Stimulated activated CD4-positive, alpha-beta T cell treated with anti-CD3 and anti-CD28 coated beads, TNF-alpha, amount 100 ng/mL, for 24 hours (primary cell): ENCODE data around the gene USP54.
"Not testable (repeated sequence)": the region's sequence is repeated elsewhere in the genome, so short reads cannot be mapped to it uniquely, and the experiment has no call there.

Experiments used
- DNase-seq, 3 experiments: peaks; one replicate each; pipeline ENCODE4 v3.0.0-alpha.2; 2020; ENCODE audit warnings: low read depth in 3 of 3

The USP54 gene

DNA sequence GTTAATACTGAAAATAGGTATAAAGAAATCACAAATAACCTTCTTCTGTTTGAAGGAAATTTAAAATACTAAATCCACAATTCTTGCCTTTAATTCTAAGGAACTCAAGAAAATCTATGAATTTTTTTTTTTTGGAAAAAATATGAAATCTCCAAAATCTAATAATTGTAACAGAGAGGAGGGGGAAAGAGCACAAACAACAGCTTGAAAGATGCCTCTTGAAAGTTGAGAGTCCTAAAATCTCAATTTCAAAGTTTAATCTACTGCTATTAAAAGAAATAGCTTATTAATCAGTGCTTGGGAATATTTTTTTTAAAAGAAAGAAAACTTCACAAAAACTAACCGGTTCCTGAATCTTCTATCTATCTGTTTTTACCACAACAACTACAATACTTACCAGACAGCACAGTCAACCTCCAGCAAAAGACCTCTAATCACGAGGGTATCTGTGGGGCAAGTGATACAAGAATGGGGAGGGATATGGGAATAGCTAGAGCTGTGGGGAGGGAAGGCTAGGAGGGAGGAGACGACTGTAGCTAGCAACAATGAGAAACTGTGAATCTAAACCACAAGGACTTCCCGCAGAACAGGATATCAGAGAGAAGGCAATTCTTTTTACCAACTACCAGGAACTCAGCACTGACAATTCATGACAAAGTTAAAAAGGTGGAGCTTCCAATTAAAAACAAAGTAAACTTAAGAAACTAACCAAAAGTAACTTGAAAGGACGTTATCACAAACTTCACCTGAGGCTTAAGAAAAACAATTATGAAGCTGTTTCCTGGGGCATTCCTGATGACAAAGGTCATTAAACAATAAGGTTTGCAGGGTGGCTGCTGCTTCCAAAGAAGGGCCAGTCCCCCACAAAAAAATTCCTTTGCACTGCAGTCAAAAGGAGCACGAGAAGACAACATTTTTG lies at the start of gene USP54:
Gene USP54, minus strand, starts transcription at position 462 of the 919 bp plus-strand sequence. CDS start 15,684 bp downstream, outside the sequence.
- DNase-seq: no peak

- no peak for DNase-seq
These were observed 48.1 kb upstream of the USP54 start for GRCh38 chr10:73639286-73639685.

DNA sequence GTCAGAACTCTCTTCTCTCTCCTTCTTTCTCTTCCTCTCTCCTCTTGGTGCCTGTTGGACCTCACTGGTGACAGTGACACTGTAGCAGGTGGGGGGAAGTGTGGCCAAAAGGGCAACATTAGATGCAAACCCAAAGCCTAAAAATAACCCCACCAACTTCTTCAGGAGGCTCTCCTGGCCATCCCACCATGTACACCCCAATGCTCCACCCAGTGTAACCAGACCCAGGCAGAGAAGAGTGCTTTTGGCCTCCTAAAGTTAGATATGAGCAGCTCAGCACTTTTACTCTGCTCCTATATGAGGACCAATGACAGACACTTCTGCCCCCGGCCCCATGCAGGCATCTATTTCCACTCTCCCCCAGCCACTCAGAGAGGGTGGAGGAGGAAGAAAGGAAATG lies 44.6 kb upstream of the USP54 start:
- DNase-seq: no peak

- no peak for DNase-seq
These were observed 43.3 kb upstream of the USP54 start for GRCh38 chr10:73634421-73634820.

- DNase-seq: no peak
These were observed 38.0 kb upstream of the USP54 start for GRCh38 chr10:73629165-73629564.

DNA sequence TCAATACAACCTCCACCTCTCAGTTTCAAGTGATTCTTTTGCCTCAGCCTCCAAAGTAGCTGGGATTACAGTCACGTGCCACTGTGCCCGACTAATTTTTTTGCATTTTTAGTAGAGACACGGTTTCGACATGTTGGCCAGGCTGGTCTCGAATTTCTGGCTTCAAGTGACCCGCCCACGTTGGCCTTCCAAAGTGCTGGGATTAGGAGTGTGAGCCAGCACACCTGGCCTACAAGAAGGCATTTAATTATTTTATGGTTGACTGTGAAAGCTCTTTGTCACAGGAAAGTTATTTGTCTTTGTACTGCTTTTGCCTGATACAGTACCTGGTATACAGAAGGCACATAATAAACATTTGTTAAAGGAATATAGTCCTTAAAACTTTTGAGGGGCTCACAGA lies 37.3 kb upstream of the USP54 start:
- no peak for DNase-seq

DNA sequence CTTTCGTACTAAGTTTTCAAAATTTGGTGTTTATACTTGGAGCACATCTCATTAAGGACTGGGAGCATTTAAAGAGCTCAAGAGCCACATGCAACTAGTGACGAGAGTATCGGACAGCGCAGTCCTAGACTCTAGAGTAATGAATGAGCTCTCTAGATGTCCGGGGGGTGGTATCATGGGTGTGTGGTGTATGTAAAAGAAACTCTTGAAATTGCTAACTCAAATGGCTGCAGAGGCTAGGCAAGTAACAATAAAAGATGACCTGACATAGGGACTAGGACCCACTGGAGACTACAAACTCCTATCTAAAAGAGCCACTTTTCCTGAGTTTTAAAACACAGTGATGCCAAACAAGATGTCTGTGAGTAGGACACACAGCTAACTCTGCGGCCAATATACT lies 36.2 kb upstream of the USP54 start:
- DNase-seq: no peak

GRCh38 chr10:73625884-73626752 lies 35.0 kb upstream of the USP54 start:
- DNase-seq: peak; percentile 81 to 91 (median 89)

DNA sequence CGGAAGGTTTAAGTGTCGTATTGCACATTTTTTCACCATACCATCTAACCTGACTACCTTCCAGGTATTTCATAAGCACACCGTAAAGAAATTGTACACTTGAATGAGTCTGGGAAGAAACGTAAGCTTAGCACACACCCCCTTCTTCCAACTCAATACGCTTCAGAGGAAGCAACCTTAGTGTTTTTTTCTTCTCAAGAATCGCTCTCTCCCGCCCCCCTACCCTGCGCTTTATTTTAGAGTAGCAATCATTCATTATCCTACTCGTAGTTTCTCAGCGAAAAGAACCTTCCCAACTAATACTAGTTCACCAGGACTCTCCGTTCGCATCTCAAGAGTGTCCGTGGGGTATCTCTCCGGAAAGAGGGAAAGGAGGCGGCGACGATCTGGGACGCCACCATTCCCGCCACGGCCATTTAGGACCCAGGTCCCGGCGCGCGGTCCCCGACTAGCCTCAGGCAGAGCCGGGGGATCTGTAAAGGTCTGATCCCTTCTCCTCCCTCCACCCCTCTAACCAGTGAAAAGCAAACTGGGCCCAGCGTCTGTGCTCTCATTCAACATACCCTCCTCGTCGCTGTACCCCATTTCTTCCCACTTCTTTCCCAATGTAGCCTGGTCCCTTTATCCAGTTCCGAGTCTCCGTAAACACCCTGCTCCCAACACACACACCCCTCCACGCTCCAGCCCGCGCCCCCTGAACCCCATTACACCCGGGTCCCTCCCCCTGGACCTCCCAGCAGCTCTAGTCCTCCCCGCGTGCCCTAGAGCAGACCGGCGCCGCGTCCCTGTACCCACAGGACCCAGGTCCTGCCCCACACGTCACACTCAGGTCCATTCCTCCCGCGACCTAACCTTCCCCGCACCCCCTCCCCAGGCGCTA lies 34.1 kb upstream of the USP54 start:
- no peak for DNase-seq

- no peak for DNase-seq
These were observed 31.9 kb upstream of the USP54 start for GRCh38 chr10:73623056-73623455.

GRCh38 chr10:73620974-73621373 lies 29.8 kb upstream of the USP54 start:
- not testable (repeated sequence) for DNase-seq

GRCh38 chr10:73617143-73617542 lies 26.0 kb upstream of the USP54 start:
- not testable (repeated sequence) for DNase-seq

DNA sequence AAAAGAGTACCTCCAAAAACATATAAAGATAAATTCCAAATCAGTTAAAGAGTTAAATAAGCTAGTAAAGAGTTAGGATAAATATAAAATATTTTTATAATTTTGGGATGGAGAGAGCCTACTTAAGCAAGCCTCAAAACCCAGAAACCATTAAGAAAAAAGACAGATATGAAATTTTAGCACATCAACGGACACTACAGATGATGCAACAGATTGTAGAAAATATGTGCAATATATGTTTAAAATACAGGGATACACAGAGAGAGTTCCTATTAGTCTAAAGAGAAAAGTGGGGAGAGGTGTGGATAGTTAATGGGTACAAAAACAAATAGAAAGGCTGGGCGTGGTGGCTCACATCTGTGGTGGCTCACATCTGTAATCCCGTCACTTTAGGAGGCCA lies 23.6 kb upstream of the USP54 start:
- no peak for DNase-seq

DNA sequence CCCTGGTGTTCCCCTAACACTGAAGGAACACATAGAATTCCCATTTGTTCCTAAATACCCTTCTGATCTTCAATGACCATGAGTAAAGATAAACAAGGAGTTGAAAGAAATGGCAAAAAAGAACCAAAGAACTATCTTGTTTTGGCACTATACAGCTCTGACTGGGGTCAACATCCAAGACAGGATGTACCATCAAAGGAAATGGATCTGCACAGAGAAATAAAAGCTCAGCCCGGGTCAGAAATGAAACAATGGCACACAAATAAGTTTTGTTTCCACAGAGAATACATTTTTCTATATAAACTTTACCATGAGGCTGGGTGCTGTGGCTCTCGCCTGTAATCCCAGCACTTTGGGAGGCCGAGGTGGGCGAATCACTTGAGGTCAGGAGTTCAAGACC lies 18.0 kb upstream of the USP54 start:
- DNase-seq: no peak

GRCh38 chr10:73601486-73601921 lies 10.4 kb upstream of the USP54 start:
- DNase-seq: no peak

- no peak for DNase-seq
These were observed 6.2 kb upstream of the USP54 start for GRCh38 chr10:73597346-73597745.

GRCh38 chr10:73593812-73594211 lies 2.7 kb upstream of the USP54 start:
- DNase-seq: no peak

DNA sequence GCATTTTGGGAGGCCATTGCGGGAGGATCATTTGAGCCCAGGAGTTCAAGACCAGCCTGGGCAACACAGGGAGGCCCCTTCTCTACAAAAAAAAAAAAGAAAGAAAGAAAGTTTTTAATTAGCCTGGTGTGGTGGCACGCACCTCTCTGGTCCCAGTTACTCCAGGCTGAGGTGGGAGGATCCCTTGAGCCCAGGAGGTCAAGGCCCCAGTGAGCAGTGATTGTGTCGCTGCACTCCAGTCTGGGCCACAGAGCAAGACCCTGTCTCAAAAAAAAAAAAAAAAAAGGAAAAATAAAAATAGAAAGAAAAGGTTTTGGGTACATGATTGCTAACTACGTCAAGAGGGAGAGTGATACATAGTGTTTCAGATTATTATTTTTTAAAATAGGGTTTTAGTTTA lies 2.0 kb upstream of the USP54 start:
- DNase-seq: no peak

DNA sequence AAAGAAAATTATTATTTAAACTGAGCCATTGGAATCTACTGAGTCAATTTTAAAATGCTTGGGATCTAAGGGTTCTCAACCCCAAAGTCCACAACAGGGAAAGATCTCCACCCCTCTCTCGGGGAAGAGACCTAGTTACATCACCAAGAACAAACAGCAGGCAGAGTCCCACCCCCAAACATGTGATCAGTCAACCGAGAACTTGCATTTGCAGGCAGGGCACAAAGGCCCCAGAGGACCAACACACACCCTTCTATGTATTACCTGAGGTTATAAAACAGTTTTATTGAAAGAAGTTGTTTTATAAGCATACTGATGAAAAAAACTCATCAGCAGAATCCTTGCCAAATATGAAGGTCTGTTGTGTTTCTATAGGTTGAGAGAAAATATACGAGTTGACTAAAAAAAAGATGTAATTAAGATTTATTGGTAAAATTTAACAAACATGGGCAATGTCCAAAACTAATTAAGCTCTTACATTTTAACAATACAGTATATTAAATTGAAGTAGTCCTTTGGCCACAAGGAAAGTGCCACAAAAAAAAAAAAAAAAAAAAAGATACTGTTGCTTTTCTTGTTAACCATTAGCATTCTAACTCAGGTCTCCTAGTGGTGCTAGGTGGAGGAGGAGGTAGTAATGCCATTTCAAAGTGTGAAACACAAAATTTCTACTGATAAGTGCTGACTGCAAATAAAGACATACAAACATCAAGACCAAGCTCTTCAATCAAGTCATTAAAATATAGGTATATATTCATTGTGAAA lies 975 bp upstream of the USP54 start:
- DNase-seq: no peak

GRCh38 chr10:73589563-73590126 lies 1.5 kb downstream of the USP54 start:
- DNase-seq: no peak
